B cell (primary cell): ENCODE measurements around the gene MAMDC4. TPM values are rescaled to one million over a fixed set of nuclear protein-coding genes. Genes with fewer than 3 reads are reported as not detected.
A peak's percentile ranks its signal among the peaks of the same experiment; 100 is the strongest.

Experiments used
- ATAC-seq: fragments of 200-7000 bp; cut with Tn5 transposase; one replicate; pipeline ENCODE4 v1.10.0; 2021; ENCODE audit warnings: low read depth, mild to moderate bottlenecking, moderate number of reproducible peaks, moderate library complexity
- CTCF ChIA-PET: fragments of 350-600 bp; sonication (Branson Sonifier 250); formaldehyde crosslinking; loops from one replicate; lab custom pipeline; 2021; ENCODE audit warnings: antibody characterized with exemption, inconsistent platforms; lab: Charles Lee
- POLR2A ChIA-PET: fragments of 350-600 bp; sonication (Branson Sonifier 250); formaldehyde crosslinking; loops from one replicate; lab custom pipeline; 2021; ENCODE audit warnings: antibody characterized with exemption; lab: Charles Lee
- DNase-seq: peaks from one replicate; pipeline ENCODE4 v3.0.0; 2013
- H2AFZ ChIP-seq: 2 replicates; pipeline ENCODE4 v1.6.1; 2012; ENCODE audit warnings: mild to moderate bottlenecking, low read depth, low read length; ENCODE audit not compliant: insufficient read depth, poor library complexity, severe bottlenecking
- H3K27ac ChIP-seq, 2 donors: 1 replicate in 1 of 2; 2 replicates in 1 of 2; pipeline ENCODE4 v1.5.1; 2012 to 2013; ENCODE audit warnings: low read length in 2 of 2, mild to moderate bottlenecking in 2 of 2, moderate library complexity in 1 of 2
- H3K27me3 ChIP-seq, 4 experiments: fragments of 200-600 bp in 1 of 4; sonication (generic) in 1 of 4; replicated peaks in 1 of 4; 1 replicate in 2 of 4; 2 replicates in 2 of 4; pipeline versions ENCODE4 v1.6.1 to v1.7.0; 2013 to 2016; ENCODE audit warnings: low read length in 3 of 4, mild to moderate bottlenecking in 2 of 4, mixed read lengths in 1 of 4, moderate library complexity in 1 of 4; ENCODE audit not compliant: insufficient read depth in 4 of 4, control insufficient read depth in 3 of 4; ENCODE audit errors: control extremely low read depth in 1 of 4
- H3K36me3 ChIP-seq, 2 experiments: replicated peaks in 1 of 2; 1 replicate in 1 of 2; 2 replicates in 1 of 2; pipeline versions ENCODE4 v1.6.1 to v1.7.1; 2013; ENCODE audit warnings: low read length in 1 of 2; ENCODE audit not compliant: insufficient read depth in 2 of 2, control insufficient read depth in 1 of 2; ENCODE audit errors: control extremely low read depth in 1 of 2, extremely low read depth in 1 of 2
- H3K4me1 ChIP-seq, 2 donors: fragments of 200-600 bp in 1 of 2; sonication (generic) in 1 of 2; 1 replicate in 1 of 2; 2 replicates in 1 of 2; pipeline versions ENCODE4 v1.5.1 to v1.6.1; 2013 to 2017; ENCODE audit warnings: low read length in 2 of 2; ENCODE audit not compliant: control insufficient read depth in 2 of 2, insufficient read depth in 2 of 2
- H3K4me2 ChIP-seq: replicated peaks from 2 replicates; pipeline ENCODE3; 2012; ENCODE audit warnings: mild to moderate bottlenecking, low read depth, low read length; ENCODE audit not compliant: poor library complexity, severe bottlenecking
- H3K4me3 ChIP-seq, 5 experiments: fragments of 200-600 bp in 1 of 5; sonication (generic) in 1 of 5; 1 replicate in 3 of 5; 2 replicates in 2 of 5; pipeline versions ENCODE4 v1.5.1 to v1.7.0; 2011 to 2016; ENCODE audit warnings: low read length in 4 of 5, mild to moderate bottlenecking in 4 of 5, low read depth in 2 of 5, control low read depth in 1 of 5, moderate library complexity in 1 of 5; ENCODE audit not compliant: insufficient read depth in 1 of 5; ENCODE audit errors: control extremely low read depth in 1 of 5, extremely low read depth in 1 of 5
- H3K79me2 ChIP-seq: fragments of 200-600 bp; sonication (generic); one replicate; pipeline ENCODE4 v1.6.0; 2016; ENCODE audit warnings: low read length; ENCODE audit not compliant: control insufficient read depth, insufficient read depth
- H3K9ac ChIP-seq: fragments of 200-600 bp; sonication (generic); 2 replicates; pipeline ENCODE4 v1.6.1; 2017; ENCODE audit warnings: mild to moderate bottlenecking, low read length, moderate library complexity
- H3K9me3 ChIP-seq, 3 donors: one replicate each; pipeline versions ENCODE4 v1.6.1 to v1.7.1; 2013; ENCODE audit warnings: low read length in 2 of 3; ENCODE audit not compliant: control insufficient read depth in 2 of 3, insufficient read depth in 1 of 3; ENCODE audit errors: control extremely low read depth in 1 of 3
- H4K20me1 ChIP-seq: 2 replicates; pipeline ENCODE4 v1.6.0; 2012; ENCODE audit warnings: mild to moderate bottlenecking, low read length; ENCODE audit not compliant: insufficient read depth, control insufficient read depth, poor library complexity, severe bottlenecking
- H3K27ac Mint-ChIP-seq: one replicate; pipeline ENCODE4 v1.8.0; 2021; ENCODE audit warnings: mixed read lengths
- H3K27me3 Mint-ChIP-seq: one replicate; pipeline ENCODE4 v1.8.0; 2021; ENCODE audit warnings: mixed read lengths
- H3K4me1 Mint-ChIP-seq: one replicate; pipeline ENCODE4 v1.8.0; 2021; ENCODE audit warnings: mixed read lengths
- H3K4me3 Mint-ChIP-seq: one replicate; pipeline ENCODE4 v1.8.0; 2021; ENCODE audit warnings: mixed read lengths
- H3K9me3 Mint-ChIP-seq: one replicate; pipeline ENCODE4 v1.8.0; 2022; ENCODE audit warnings: mixed read lengths; ENCODE audit not compliant: insufficient read depth
- CTCF ChIP-seq: fragments of 200-600 bp; IDR thresholded peaks from one replicate; pipeline ENCODE4 v1.8.0; 2022; ENCODE audit warnings: antibody characterized with exemption, mild to moderate bottlenecking
- EZH2 ChIP-seq: IDR thresholded peaks from 2 replicates; pipeline ENCODE4 v1.6.1; 2012; ENCODE audit warnings: borderline replicate concordance, low read depth, mild to moderate bottlenecking, moderate library complexity, low read length; ENCODE audit not compliant: insufficient read depth, poor library complexity, severe bottlenecking
- WGBS: methylation state at CpG from one replicate; pipeline ENCODE4 v1.1.5; 2013; ENCODE audit warnings: missing lambda C conversion rate; ENCODE audit not compliant: insufficient coverage; 5-methylcytosine and 5-hydroxymethylcytosine counted together
- intact Hi-C: fragments of 100-400 bp; cut with micrococcal nuclease; formaldehyde crosslinking; loops from one replicate; pipeline ENCODE4 v1.10.0; 2022
- polyA plus RNA-seq: library from polyadenylated mRNA; depleted of rRNA; stranded (reverse); fragments of >200 nt; gene quantifications from 2 replicates; pipeline ENCODE4 v1.2.3, GENCODE V29; 2012
- total RNA-seq, 2 donors: library from RNA; stranded (reverse); fragments of 120-200 nt in 1 of 2; gene quantifications; 1 replicate in 1 of 2; 2 replicates in 1 of 2; pipeline versions ENCODE4 v1.2.3 to v1.2.4, GENCODE V29; 2013 to 2022

MAMDC4 gene
- total and polyA plus RNA-seq, 2 donors (not counting 1 experiment from before 2014, with no cell fraction given): 5.4 to 6.8 TPM

- H3K4me3 Mint-ChIP-seq: no peak overlapping the region
- H3K9me3 Mint-ChIP-seq: no peaks in the 10 kb centered on the region
- H3K9me3 ChIP-seq: no peaks in the 10 kb centered on the region
- H3K27me3 ChIP-seq: peaks cover 0 to 7% (median 2%) of the 10 kb centered on the region in 4 experiments
- peaks cover 16% of the 10 kb centered on the region for H4K20me1 ChIP-seq
- CTCF ChIA-PET: interaction anchor here (1.3 kb wide), 1 partner anchor 12 kb away, joined by 8 read pairs; no protein-coding TSS in a partner anchor
- POLR2A ChIA-PET: no interaction called here
- no peak overlapping the region for H2AFZ ChIP-seq
- intact Hi-C loops: no loop called here
- peaks cover 29 to 40% of the 10 kb centered on the region in 2 donors for H3K4me1 ChIP-seq
- H3K27me3 Mint-ChIP-seq: no peaks in the 10 kb centered on the region
- ATAC-seq (no peak), DNase-seq (no peak)
- no peak overlapping the region for H3K4me3 ChIP-seq
- H3K9ac ChIP-seq: no peak overlapping the region
- peaks cover 21% of the 10 kb centered on the region for H3K79me2 ChIP-seq
- no peaks in the 10 kb centered on the region for H3K36me3 ChIP-seq
- no peak overlapping the region for H3K27ac Mint-ChIP-seq
- WGBS: 97% methylated on average over 20 of the region's 20 CpGs
- no peak overlapping the region for H3K27ac ChIP-seq
- no peak overlapping the region for H3K4me2 ChIP-seq
- H3K4me1 Mint-ChIP-seq: peaks cover 40% of the 10 kb centered on the region
- no peak for TF ChIP-seq CTCF
- no peak for TF ChIP-seq EZH2
Measured at GRCh38 chr9:136804509-136805206, 47.5 kb upstream of the MAMDC4 start.

- H3K27me3 Mint-ChIP-seq: no peaks in the 10 kb centered on the region
- Histone ChIP-seq H4K20me1 (peaks cover 22% of the 10 kb centered on the region), H3K4me1 (peaks cover 27 to 35% of the 10 kb centered on the region in 2 donors), H3K9ac (no peak overlapping the region), H3K36me3 (peaks cover 0 to 2% of the 10 kb centered on the region in 2 experiments), H3K27me3 (peaks cover 0 to 7% (median 2%) of the 10 kb centered on the region in 4 experiments), H3K79me2 (peaks cover 28% of the 10 kb centered on the region), H3K27ac (no peak overlapping the region), H3K4me3 (no peak overlapping the region), H3K4me2 (no peak overlapping the region), H2AFZ (no peak overlapping the region), H3K9me3 (no peaks in the 10 kb centered on the region)
- peaks cover 42% of the 10 kb centered on the region for H3K4me1 Mint-ChIP-seq
- ChIA-PET POLR2A (interaction anchor here (0.6 kb wide), 1 partner anchor 88 kb away, joined by 3 read pairs; no protein-coding TSS in a partner anchor), CTCF (interaction anchor here (1.1 to 3.3 kb wide), 6 partner anchors 12 to 224 kb away, joined by 3 to 15 read pairs (median 5); partner anchors contain the start of gene AJM1)
- DNase-seq (no peak), ATAC-seq (no peak)
- H3K27ac Mint-ChIP-seq: peak overlapping the region; percentile 26
- WGBS: 87% methylated on average over 12 of the region's 12 CpGs
- TF ChIP-seq EZH2 (no peak), CTCF (no peak)
- H3K9me3 Mint-ChIP-seq: no peaks in the 10 kb centered on the region
- peak overlapping the region; percentile 57 for H3K4me3 Mint-ChIP-seq
- intact Hi-C loops: no loop called here
Measured at GRCh38 chr9:136805207-136805740, 46.9 kb upstream of the MAMDC4 start.
